ENCODE data around the gene BTBD6.

Gene BTBD6

GRCh38 chr14:105221598-105222178 is 26.6 kb upstream of the BTBD6 start:
- DNase-seq (ENCODE audit: insufficient read length, low spot score) (no peak), FAIRE-seq (no peak)
- no peak for TF ChIP-seq CTCF (IDR thresholded peaks at IDR 0.05; ENCODE audit: insufficient read depth, missing control alignments)

- TF ChIP-seq CTCF (IDR thresholded peaks at IDR 0.05; ENCODE audit: insufficient read depth, missing control alignments) = no peak
- FAIRE-seq (no peak), DNase-seq (ENCODE audit: insufficient read length, low spot score) (no peak)
Observed at GRCh38 chr14:105223260-105223659, 25.1 kb upstream of the BTBD6 start.

- no peak for FAIRE-seq
- no peak for TF ChIP-seq CTCF (IDR thresholded peaks at IDR 0.05; ENCODE audit: insufficient read depth, missing control alignments)
- no peak for DNase-seq (ENCODE audit: insufficient read length, low spot score)
Observed at GRCh38 chr14:105223770-105224544, 24.4 kb upstream of the BTBD6 start.

GRCh38 chr14:105224845-105225570 is 23.3 kb upstream of the BTBD6 start:
- FAIRE-seq (no peak), DNase-seq (ENCODE audit: insufficient read length, low spot score) (no peak)
- no peak for TF ChIP-seq CTCF (IDR thresholded peaks at IDR 0.05; ENCODE audit: insufficient read depth, missing control alignments)

- no peak for TF ChIP-seq CTCF (IDR thresholded peaks at IDR 0.05; ENCODE audit: insufficient read depth, missing control alignments)
- DNase-seq (ENCODE audit: insufficient read length, low spot score) = no peak
- no peak for FAIRE-seq
Observed at GRCh38 chr14:105226198-105226597, 22.1 kb upstream of the BTBD6 start.

GRCh38 chr14:105227346-105227745 is 21.0 kb upstream of the BTBD6 start:
- no peak for TF ChIP-seq CTCF (IDR thresholded peaks at IDR 0.05; ENCODE audit: insufficient read depth, missing control alignments)
- DNase-seq (ENCODE audit: insufficient read length, low spot score) (no peak), FAIRE-seq (no peak)
